ENCODE measurements around the gene OPCML.

OPCML gene

DNA sequence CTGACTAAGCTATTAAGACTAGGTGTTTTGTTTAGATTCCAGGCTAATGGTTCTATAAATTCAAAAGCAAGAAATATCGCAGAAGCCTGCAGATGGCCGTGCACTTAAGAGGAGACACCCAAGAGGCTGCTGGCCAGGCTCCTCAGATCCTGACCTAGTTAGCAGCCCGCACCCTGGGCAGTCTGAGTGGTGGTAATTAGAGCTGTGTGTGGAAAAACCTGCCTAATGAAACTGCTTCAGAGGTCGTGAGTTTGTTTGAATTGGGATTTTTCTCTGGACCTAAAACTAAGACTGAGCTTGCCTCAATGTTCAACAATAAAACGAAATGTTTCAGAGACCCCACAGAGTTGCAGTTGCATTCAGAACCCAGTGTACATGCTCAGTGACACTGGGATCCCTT, 627.7 kb downstream of the OPCML start:
- H3K27me3 ChIP-seq (ENCODE audit: control insufficient read depth in 1 of 2, insufficient read depth in 2 of 2, low read length in 2 of 2): no peaks in the 10 kb centered on the region
- no peaks in the 10 kb centered on the region for H3K4me1 ChIP-seq (ENCODE audit: control insufficient read depth, insufficient read depth, low read length)
- H3K9me3 ChIP-seq (ENCODE audit: control insufficient read depth in 2 of 2, low read length in 2 of 2): no peaks in the 10 kb centered on the region
- no peaks in the 10 kb centered on the region for H3K36me3 ChIP-seq (ENCODE audit: control insufficient read depth in 2 of 2, insufficient read depth in 2 of 2, low read length in 2 of 2)
- no peak overlapping the region for H3K27ac ChIP-seq (ENCODE audit: low read length)
- H3K9ac ChIP-seq (ENCODE audit: low read length in 2 of 2): no peak overlapping the region
- no peak overlapping the region for H3K4me3 ChIP-seq (ENCODE audit: low read length in 2 of 2)

GRCh38 chr11:132904091-132904490, 628.2 kb downstream of the OPCML start:
- Histone ChIP-seq H3K4me1 (ENCODE audit: control insufficient read depth, insufficient read depth, low read length) (no peaks in the 10 kb centered on the region), H3K9me3 (ENCODE audit: control insufficient read depth in 2 of 2, low read length in 2 of 2) (no peaks in the 10 kb centered on the region), H3K36me3 (ENCODE audit: control insufficient read depth in 2 of 2, insufficient read depth in 2 of 2, low read length in 2 of 2) (no peaks in the 10 kb centered on the region), H3K9ac (ENCODE audit: low read length in 2 of 2) (no peak overlapping the region), H3K4me3 (ENCODE audit: low read length in 2 of 2) (no peak overlapping the region), H3K27me3 (ENCODE audit: control insufficient read depth in 1 of 2, insufficient read depth in 2 of 2, low read length in 2 of 2) (no peaks in the 10 kb centered on the region), H3K27ac (ENCODE audit: low read length) (no peak overlapping the region)

- Histone ChIP-seq H3K4me3 (ENCODE audit: low read length in 2 of 2) (no peak overlapping the region), H3K9ac (ENCODE audit: low read length in 2 of 2) (no peak overlapping the region), H3K9me3 (ENCODE audit: control insufficient read depth in 2 of 2, low read length in 2 of 2) (no peaks in the 10 kb centered on the region), H3K4me1 (ENCODE audit: control insufficient read depth, insufficient read depth, low read length) (no peaks in the 10 kb centered on the region), H3K27me3 (ENCODE audit: control insufficient read depth in 1 of 2, insufficient read depth in 2 of 2, low read length in 2 of 2) (no peaks in the 10 kb centered on the region), H3K27ac (ENCODE audit: low read length) (no peak overlapping the region), H3K36me3 (ENCODE audit: control insufficient read depth in 2 of 2, insufficient read depth in 2 of 2, low read length in 2 of 2) (no peaks in the 10 kb centered on the region)
These were observed 630.4 kb downstream of the OPCML start for GRCh38 chr11:132901638-132902471.

DNA sequence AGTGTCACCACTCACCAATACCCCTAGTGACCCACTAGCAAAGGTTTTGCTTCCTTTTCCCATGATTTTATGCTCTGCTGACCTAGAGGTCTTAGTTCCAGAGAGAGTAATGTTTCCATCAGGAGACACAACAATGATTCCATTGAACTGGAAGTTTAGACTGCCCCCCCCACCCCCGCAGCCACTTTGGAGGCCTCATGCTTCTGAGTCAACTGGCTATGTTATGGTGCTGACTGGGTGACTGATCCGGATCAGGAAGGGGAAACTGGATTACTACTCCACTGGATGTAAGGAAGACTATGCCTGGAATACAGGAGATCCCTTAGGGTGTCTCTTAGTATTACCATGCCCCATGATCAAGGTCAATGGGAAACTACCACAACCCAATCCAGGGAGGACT, 633.6 kb downstream of the OPCML start:
- Histone ChIP-seq H3K4me1 (ENCODE audit: control insufficient read depth, insufficient read depth, low read length) (no peaks in the 10 kb centered on the region), H3K9ac (ENCODE audit: low read length in 2 of 2) (no peak overlapping the region), H3K36me3 (ENCODE audit: control insufficient read depth in 2 of 2, insufficient read depth in 2 of 2, low read length in 2 of 2) (no peaks in the 10 kb centered on the region), H3K27me3 (ENCODE audit: control insufficient read depth in 1 of 2, insufficient read depth in 2 of 2, low read length in 2 of 2) (no peaks in the 10 kb centered on the region), H3K4me3 (ENCODE audit: low read length in 2 of 2) (no peak overlapping the region), H3K27ac (ENCODE audit: low read length) (no peak overlapping the region), H3K9me3 (ENCODE audit: control insufficient read depth in 2 of 2, low read length in 2 of 2) (no peaks in the 10 kb centered on the region)

GRCh38 chr11:132898021-132898420, 634.3 kb downstream of the OPCML start:
- Histone ChIP-seq H3K9ac (ENCODE audit: low read length in 2 of 2) (no peak overlapping the region), H3K9me3 (ENCODE audit: control insufficient read depth in 2 of 2, low read length in 2 of 2) (no peaks in the 10 kb centered on the region), H3K4me3 (ENCODE audit: low read length in 2 of 2) (no peak overlapping the region), H3K4me1 (ENCODE audit: control insufficient read depth, insufficient read depth, low read length) (no peaks in the 10 kb centered on the region), H3K27ac (ENCODE audit: low read length) (no peak overlapping the region), H3K36me3 (ENCODE audit: control insufficient read depth in 2 of 2, insufficient read depth in 2 of 2, low read length in 2 of 2) (no peaks in the 10 kb centered on the region), H3K27me3 (ENCODE audit: control insufficient read depth in 1 of 2, insufficient read depth in 2 of 2, low read length in 2 of 2) (no peaks in the 10 kb centered on the region)

DNA sequence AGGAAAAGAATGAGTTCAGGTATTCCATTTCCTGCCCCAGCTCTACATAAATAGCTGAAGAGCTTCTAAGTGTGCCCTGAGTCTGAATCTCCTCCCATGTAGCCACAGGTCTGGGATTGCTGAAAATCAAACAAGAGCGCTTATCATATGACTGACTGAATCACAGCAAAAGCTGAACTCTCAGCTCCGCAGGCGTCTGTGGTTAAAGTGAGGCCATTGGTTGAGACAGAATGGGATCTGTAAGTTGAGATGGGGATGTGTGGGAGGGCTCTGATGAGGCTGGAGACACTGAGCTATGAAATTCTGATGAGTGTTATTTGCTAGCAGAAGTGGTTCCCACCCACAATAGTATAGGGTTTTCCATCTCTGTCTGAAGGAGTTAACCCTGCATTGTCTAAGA, 637.0 kb downstream of the OPCML start:
- H3K27ac ChIP-seq (ENCODE audit: low read length): no peak overlapping the region
- no peak overlapping the region for H3K9ac ChIP-seq (ENCODE audit: low read length in 2 of 2)
- no peaks in the 10 kb centered on the region for H3K27me3 ChIP-seq (ENCODE audit: control insufficient read depth in 1 of 2, insufficient read depth in 2 of 2, low read length in 2 of 2)
- no peaks in the 10 kb centered on the region for H3K4me1 ChIP-seq (ENCODE audit: control insufficient read depth, insufficient read depth, low read length)
- H3K4me3 ChIP-seq (ENCODE audit: low read length in 2 of 2): no peak overlapping the region
- H3K9me3 ChIP-seq (ENCODE audit: control insufficient read depth in 2 of 2, low read length in 2 of 2): no peaks in the 10 kb centered on the region
- no peaks in the 10 kb centered on the region for H3K36me3 ChIP-seq (ENCODE audit: control insufficient read depth in 2 of 2, insufficient read depth in 2 of 2, low read length in 2 of 2)

DNA sequence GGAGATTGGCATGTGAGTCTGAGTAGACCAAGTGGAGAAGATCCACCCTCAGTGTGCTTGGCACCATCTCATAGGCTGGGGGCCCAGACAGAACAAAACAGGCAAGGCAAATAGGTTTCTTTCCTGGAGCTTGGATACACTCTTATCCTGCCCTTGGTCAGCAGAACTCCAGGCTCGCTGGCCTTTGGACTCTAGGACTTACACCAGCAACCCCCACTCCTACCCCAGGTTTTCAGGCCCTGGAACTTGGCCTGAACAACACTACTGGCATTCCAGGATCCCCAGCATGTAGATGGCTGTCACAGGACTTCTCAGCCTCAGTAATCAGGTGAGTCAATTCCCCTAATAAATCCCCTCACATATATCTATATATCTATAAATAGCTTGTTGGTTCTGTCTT, 637.7 kb downstream of the OPCML start:
- H3K9me3 ChIP-seq (ENCODE audit: control insufficient read depth in 2 of 2, low read length in 2 of 2): no peaks in the 10 kb centered on the region
- H3K27ac ChIP-seq (ENCODE audit: low read length): no peak overlapping the region
- no peak overlapping the region for H3K9ac ChIP-seq (ENCODE audit: low read length in 2 of 2)
- no peak overlapping the region for H3K4me3 ChIP-seq (ENCODE audit: low read length in 2 of 2)
- no peaks in the 10 kb centered on the region for H3K36me3 ChIP-seq (ENCODE audit: control insufficient read depth in 2 of 2, insufficient read depth in 2 of 2, low read length in 2 of 2)
- H3K4me1 ChIP-seq (ENCODE audit: control insufficient read depth, insufficient read depth, low read length): no peaks in the 10 kb centered on the region
- no peaks in the 10 kb centered on the region for H3K27me3 ChIP-seq (ENCODE audit: control insufficient read depth in 1 of 2, insufficient read depth in 2 of 2, low read length in 2 of 2)

- Histone ChIP-seq H3K27me3 (ENCODE audit: control insufficient read depth in 1 of 2, insufficient read depth in 2 of 2, low read length in 2 of 2) (no peaks in the 10 kb centered on the region), H3K36me3 (ENCODE audit: control insufficient read depth in 2 of 2, insufficient read depth in 2 of 2, low read length in 2 of 2) (no peaks in the 10 kb centered on the region), H3K4me1 (ENCODE audit: control insufficient read depth, insufficient read depth, low read length) (no peaks in the 10 kb centered on the region), H3K9ac (ENCODE audit: low read length in 2 of 2) (no peak overlapping the region), H3K4me3 (ENCODE audit: low read length in 2 of 2) (no peak overlapping the region), H3K27ac (ENCODE audit: low read length) (no peak overlapping the region), H3K9me3 (ENCODE audit: control insufficient read depth in 2 of 2, low read length in 2 of 2) (no peaks in the 10 kb centered on the region)
These were observed 639.4 kb downstream of the OPCML start for GRCh38 chr11:132892876-132893275.

- Histone ChIP-seq H3K36me3 (ENCODE audit: control insufficient read depth in 2 of 2, insufficient read depth in 2 of 2, low read length in 2 of 2) (no peaks in the 10 kb centered on the region), H3K27ac (ENCODE audit: low read length) (no peak overlapping the region), H3K9ac (ENCODE audit: low read length in 2 of 2) (no peak overlapping the region), H3K4me1 (ENCODE audit: control insufficient read depth, insufficient read depth, low read length) (no peaks in the 10 kb centered on the region), H3K4me3 (ENCODE audit: low read length in 2 of 2) (no peak overlapping the region), H3K9me3 (ENCODE audit: control insufficient read depth in 2 of 2, low read length in 2 of 2) (no peaks in the 10 kb centered on the region), H3K27me3 (ENCODE audit: control insufficient read depth in 1 of 2, insufficient read depth in 2 of 2, low read length in 2 of 2) (no peaks in the 10 kb centered on the region)
These were observed 644.1 kb downstream of the OPCML start for GRCh38 chr11:132888226-132888625.

- no peak overlapping the region for H3K4me3 ChIP-seq (ENCODE audit: low read length in 2 of 2)
- H3K4me1 ChIP-seq (ENCODE audit: control insufficient read depth, insufficient read depth, low read length): no peaks in the 10 kb centered on the region
- H3K27ac ChIP-seq (ENCODE audit: low read length): no peak overlapping the region
These were observed 646.0 kb downstream of the OPCML start for GRCh38 chr11:132886335-132886734.

DNA sequence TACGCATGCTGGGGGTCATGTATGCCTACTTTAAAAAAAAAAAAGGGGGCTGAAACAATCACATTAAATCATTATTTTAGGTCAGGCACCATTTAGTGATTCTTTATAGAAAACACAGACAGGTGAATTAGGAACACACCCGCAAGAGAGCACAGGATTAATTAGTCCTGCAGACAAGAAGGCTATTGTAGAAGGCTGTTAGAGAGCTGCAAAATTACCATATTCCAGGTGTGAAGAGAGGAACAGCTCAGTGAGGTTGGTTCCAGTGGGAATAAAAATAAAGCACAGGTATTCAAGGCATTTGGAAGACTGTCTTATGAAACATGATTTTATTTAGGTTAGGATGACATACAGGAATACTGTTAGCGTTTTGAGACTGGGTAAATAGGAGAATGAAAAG, 649.1 kb downstream of the OPCML start:
- Histone ChIP-seq H3K9ac (ENCODE audit: low read length in 2 of 2) (no peak overlapping the region), H3K27ac (ENCODE audit: low read length) (no peak overlapping the region), H3K9me3 (ENCODE audit: control insufficient read depth in 2 of 2, low read length in 2 of 2) (no peaks in the 10 kb centered on the region), H3K27me3 (ENCODE audit: control insufficient read depth in 1 of 2, insufficient read depth in 2 of 2, low read length in 2 of 2) (peaks cover 0 to 2% of the 10 kb centered on the region in 2 donors), H3K36me3 (ENCODE audit: control insufficient read depth in 2 of 2, insufficient read depth in 2 of 2, low read length in 2 of 2) (no peaks in the 10 kb centered on the region), H3K4me1 (ENCODE audit: control insufficient read depth, insufficient read depth, low read length) (no peaks in the 10 kb centered on the region), H3K4me3 (ENCODE audit: low read length in 2 of 2) (no peak overlapping the region)

More at GRCh38 chr11:132886335-132886734, 646.0 kb downstream of the OPCML start:
- Histone ChIP-seq H3K9ac (ENCODE audit: low read length in 2 of 2) (no peak overlapping the region), H3K36me3 (ENCODE audit: control insufficient read depth in 2 of 2, insufficient read depth in 2 of 2, low read length in 2 of 2) (no peaks in the 10 kb centered on the region), H3K27me3 (ENCODE audit: control insufficient read depth in 1 of 2, insufficient read depth in 2 of 2, low read length in 2 of 2) (no peaks in the 10 kb centered on the region), H3K9me3 (ENCODE audit: control insufficient read depth in 2 of 2, low read length in 2 of 2) (no peaks in the 10 kb centered on the region)

Measured in stomach smooth muscle (tissue), 2 donors.